Activated CD4-positive, alpha-beta T cell treated with anti-CD3 and anti-CD28 coated beads, Interleukin-10, Interleukin-2, amounts not matched to agents 100 ng/mL and 50 ng/mL, durations not matched to agents 16 hours and 8 hours (primary cell): ENCODE measurements around the gene SPATA13.
A peak's percentile ranks its signal among the peaks of the same experiment; 100 is the strongest.

Source experiments
- DNase-seq: peaks from one replicate; pipeline ENCODE4 v3.0.0-alpha.2; 2020

SPATA13 gene

GRCh38 chr13:24142453-24142852 is 18.1 kb upstream of the SPATA13 start:
- DNase-seq = no peak

- no peak for DNase-seq
Measured at GRCh38 chr13:24142886-24143285, 17.6 kb upstream of the SPATA13 start.

GRCh38 chr13:24145240-24145639 is 15.3 kb upstream of the SPATA13 start:
- DNase-seq = no peak

- DNase-seq = no peak
Measured at GRCh38 chr13:24145674-24146073, 14.8 kb upstream of the SPATA13 start.

GRCh38 chr13:24146961-24147569 is 13.5 kb upstream of the SPATA13 start:
- DNase-seq = no peak

GRCh38 chr13:24147570-24147963 is 13.0 kb upstream of the SPATA13 start:
- DNase-seq = no peak

- no peak for DNase-seq
Measured at GRCh38 chr13:24148414-24149235, 11.9 kb upstream of the SPATA13 start.

GRCh38 chr13:24149246-24150032 is 11.1 kb upstream of the SPATA13 start:
- DNase-seq = no peak

- DNase-seq = no peak
Measured at GRCh38 chr13:24150572-24150971, 9.9 kb upstream of the SPATA13 start.

- DNase-seq = no peak
Measured at GRCh38 chr13:24151864-24152263, 8.7 kb upstream of the SPATA13 start.

- no peak for DNase-seq
Measured at GRCh38 chr13:24152292-24153214, 8.0 kb upstream of the SPATA13 start.

GRCh38 chr13:24153347-24153746 is 7.2 kb upstream of the SPATA13 start:
- no peak for DNase-seq

- DNase-seq = no peak
Measured at GRCh38 chr13:24153979-24154701, 6.4 kb upstream of the SPATA13 start.

GRCh38 chr13:24159357-24159756 is 1.2 kb upstream of the SPATA13 start:
- no peak for DNase-seq

GRCh38 chr13:24161010-24161775 is 673 bp downstream of the SPATA13 start:
- peak; percentile 56 for DNase-seq

- DNase-seq = no peak
Measured at GRCh38 chr13:24161980-24162525, 1.5 kb downstream of the SPATA13 start.

- no peak for DNase-seq
Measured at GRCh38 chr13:24162604-24163003, 2.1 kb downstream of the SPATA13 start.

GRCh38 chr13:24165746-24166145 is 5.2 kb downstream of the SPATA13 start:
- no peak for DNase-seq

GRCh38 chr13:24166561-24166960 is 6.0 kb downstream of the SPATA13 start:
- DNase-seq = no peak

GRCh38 chr13:24167666-24168391 is 7.3 kb downstream of the SPATA13 start:
- DNase-seq = no peak
